HK-2 (cell line): ENCODE measurements around the gene C2orf78.
A peak's percentile ranks its signal among the peaks of the same experiment; 100 is the strongest.
"Not testable (repeated sequence)": the region's sequence is repeated elsewhere in the genome, so short reads cannot be mapped to it uniquely, and the experiment has no call there.

Experiments used
- DNase-seq: peaks from one replicate; pipeline ENCODE4 v3.0.0-alpha.2; 2018; ENCODE audit not compliant: unreplicated experiment

Gene C2orf78, protein sequence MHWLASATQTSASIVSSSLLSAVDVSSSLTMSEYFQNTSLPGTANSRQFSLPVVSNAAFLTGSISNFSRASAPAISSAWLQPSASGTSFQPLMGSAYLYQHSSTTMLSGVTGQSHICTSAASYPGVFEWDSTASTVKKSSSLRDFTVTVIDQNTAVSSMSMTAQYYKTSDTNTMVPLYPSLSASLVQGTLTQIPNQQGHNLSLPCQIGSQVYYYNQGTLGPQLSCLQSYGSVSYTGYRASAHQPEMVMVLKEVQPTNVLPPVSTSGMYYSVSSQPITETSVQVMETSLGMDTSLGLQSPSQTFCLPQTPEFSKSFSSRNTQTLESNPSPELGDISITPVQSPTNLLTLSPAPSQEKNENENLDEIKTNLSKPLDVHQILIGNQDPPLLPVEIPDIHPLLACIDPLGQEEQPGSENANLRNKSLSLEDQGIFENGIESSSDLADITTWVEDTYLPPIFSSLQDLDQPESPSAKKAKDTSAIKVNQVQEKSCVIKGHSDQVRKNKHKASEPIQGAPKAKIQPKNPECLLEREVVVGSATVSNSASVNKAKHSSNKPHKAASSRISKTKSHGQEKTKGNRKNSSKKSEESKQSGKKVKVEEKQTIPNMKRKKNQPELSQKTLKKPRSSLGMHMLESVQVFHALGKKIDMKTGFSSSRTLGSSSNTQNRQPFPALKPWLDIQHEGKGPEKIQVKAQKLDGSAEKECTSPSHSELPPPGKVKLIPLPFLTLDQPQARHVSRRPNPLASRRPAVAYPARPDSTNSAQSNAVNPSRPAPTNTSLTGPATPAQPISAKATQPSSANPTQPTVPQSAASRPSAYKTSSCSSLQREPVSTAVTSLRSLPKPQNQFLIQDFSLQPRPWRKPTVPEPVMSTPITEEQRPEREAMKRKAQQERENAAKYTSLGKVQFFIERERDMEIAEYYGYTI

DNA sequence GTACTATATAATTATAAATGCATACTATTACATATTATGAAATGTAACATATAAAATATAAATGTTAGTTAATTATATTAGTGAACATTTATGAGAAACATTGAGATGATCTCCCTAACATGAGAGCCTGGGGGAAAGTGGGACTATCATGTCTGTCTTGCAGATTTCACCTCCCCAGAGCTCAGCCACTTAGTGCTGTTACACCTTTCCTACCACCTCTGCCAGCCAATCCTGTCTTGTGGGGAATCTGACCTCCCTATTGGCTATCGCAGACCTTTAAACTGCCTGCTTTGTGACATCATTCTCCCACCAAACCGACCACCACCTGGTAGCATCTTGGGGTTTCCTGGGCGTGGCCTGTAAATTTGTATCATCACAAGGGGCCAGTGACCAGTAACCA, at the start of gene C2orf78:
Gene C2orf78 (plus strand): TSS at position 301 of the 400 bp plus-strand sequence. CDS start 127 bp downstream, outside the sequence.
- not testable (repeated sequence) for DNase-seq

DNA sequence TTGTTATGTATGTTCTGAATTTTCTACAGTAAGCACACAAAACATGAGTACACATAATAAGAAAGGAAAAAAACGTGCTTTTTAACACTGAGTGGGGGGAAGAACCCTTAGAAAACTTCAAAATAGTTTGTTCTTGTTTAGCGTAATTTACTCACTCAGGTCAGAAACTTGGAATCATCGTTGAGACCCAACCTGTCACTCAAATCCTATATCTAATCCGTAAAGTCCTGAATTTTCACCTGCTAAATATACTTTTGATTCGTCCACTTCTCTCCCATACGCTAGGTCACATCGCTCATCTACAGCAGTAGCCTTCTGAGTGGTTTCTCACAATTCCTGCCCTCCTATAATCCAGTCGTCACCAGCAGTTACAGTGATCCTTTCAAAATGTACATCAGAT, 47.6 kb upstream of the C2orf78 start:
- DNase-seq = no peak

DNA sequence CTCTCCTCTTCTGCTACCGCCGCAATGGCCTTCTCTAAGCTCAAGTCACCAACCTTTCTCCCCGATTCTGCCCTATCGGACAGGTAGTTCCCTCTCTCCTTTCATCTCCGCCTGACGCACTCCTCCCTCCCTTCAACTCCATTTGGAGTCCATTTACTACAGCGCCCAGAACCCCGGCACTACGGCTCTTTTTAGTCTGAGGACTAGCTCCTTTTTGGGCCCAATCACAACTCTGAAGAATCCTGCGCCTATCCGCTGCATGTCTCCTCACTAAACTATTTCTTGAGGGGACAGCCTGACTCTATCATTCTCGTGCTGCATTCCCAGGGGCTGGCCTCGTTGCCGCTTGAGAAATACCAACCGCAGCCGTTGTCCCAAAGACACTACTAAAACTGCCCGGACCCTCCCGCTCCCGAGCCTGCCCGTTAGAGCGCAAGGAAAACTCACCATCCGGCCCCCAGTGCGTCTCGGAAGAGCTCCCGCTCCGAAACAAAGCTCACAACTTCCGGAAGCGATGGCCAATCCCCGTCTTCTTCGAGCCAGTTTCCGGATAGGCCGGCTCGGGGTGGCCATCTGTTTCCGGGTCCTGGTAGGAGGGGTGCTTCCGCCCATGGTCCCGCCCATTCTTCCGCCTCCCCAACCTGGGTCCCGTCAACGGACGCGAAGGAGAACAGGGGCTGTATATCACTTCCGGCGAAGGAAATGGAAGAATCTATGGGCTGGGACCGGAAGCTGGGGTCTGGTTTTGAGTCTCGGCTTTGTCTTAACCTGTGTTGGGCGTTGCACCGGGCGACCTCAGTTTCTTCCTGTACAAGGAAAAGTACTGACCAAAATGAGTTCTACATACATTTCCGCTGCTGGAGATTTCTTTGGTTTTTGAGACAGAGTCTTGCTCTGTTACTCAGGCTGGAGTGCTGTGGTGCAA, 46.9 kb upstream of the C2orf78 start, which contains the start of gene TPRKB:
Gene TPRKB (minus strand): TSS at position 491 of the 925 bp plus-strand sequence. CDS start 2,776 bp downstream, outside the sequence.
- peak; percentile 96 for DNase-seq

DNA sequence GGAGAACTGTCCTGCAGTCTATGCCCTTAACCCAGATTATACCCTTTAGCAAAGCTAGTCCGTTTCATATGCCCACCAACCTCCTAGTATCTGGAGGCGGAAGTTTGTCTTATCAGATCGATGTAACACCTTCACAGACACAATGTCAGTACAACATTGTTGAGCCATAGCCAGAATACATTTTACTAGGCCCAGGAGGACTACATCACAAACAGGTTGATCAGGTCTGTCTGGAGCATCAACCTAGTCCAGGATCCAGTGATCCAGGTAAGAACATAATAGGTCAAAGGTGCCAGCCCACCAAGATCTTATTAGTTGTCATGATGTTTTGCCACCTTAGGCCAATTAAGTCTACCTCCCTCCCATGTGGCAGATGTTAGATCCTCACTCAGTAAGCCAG, 44.9 kb upstream of the C2orf78 start:
- no peak for DNase-seq

DNA sequence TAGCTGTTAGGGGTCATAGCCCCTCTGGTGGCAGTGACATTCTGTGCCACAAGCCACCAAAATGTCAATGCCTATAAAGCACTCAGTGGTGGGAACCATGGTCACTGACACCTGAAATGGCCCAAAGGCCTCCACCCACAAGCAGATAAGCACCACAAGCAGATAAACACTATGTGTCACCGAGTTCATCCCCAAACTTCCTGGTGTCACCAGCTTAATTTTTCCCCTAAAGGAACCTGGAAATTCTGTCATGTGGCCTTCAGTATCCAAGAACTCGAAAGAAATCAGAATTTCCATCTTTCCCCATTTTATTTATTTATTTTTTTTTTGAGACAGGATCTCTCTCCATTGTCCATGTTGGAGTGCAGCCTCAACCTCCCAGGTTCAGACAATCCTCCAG, 43.2 kb upstream of the C2orf78 start:
- DNase-seq = no peak

DNA sequence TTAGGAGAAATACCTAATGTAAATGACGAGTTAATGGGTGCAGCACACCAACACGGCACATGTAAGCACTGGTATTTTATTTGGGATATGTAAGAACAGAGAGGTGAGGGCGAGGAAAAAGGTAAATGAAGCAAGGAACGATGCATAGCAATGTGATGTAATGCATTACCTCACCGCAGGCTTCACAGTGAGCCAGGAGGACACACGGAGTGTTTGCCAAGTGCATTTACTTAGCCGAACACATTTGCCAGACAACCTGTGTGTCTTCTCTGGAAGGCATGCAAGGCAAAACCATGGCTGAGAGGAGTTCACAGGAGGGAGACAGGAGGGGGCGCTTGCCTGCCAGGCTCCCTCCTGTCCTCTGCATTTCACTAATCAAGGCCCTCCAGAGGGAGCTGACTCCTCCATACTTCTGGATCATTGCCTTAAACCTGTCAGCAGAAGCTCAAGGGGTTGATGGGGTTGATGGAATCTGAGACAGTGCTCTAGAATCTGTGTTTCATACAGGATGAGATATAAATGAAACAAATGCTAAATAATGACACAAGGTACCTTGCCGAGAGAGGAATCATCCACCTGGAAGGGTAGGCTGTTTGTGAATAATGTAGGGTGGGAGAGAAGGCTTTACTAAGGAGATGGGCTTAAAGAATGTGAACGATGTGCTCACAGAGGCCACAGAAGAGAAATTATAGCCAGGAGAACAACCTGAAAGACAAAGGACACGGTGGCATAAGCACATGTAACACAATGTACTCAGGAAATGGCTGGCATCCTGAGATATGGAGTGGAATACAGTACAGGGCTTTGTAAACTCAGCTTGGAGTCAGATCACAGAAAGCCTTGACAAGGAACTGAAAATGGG, 37.7 kb upstream of the C2orf78 start:
- DNase-seq = no peak

DNA sequence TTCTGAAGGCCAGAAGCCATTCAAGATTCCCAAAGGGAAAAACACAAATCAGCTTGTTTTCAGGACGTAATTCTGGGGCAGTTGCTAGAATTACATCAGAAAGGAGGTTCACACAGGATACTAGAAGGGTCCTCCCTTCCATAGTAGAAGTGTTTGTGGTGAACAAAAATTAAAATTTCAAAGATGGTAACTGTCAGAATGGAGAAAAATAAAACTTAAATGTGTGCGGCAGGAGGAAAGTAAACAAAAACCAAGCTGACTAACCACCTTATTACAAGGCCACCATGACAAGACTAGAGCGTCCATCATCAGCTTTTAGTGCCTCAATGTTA, 37.1 kb upstream of the C2orf78 start:
- no peak for DNase-seq

DNA sequence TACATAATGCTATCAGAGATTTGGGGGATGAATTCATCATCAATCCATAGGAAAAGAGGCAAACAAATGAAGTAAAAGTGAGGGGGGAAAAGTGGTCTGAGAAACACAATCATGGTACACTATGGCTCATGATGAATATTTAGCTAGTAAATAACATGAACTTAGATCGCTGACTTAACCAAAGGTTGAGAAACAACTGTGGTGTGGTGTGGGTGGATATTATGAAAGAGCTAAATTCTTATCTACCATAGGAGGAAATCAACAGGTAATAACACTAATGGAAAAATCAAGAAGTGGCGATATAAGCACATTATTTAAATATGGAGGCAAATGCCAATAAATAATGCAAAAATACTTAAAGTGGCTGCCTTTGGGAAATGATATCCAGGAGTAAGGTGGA, 34.7 kb upstream of the C2orf78 start:
- no peak for DNase-seq

DNA sequence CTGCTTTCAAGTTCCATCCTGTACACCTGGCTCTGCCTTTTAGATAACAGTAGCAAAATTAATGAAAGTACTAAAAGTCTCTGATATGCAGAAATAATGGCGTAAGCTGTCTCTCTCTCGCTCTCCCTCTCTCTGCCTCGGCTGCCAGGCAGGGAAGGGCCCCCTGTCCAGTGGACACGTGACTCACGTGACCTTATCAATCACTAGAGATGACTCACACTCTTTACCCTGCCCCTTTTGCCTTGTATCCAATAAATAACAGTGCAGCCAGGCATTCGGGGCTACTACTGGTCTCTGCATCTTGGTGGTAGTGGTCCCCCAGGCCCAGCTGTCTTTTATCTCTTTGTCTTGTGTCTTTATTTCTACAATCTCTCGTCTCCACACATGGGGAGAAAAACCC, 29.7 kb upstream of the C2orf78 start:
- DNase-seq = not testable (repeated sequence)

DNA sequence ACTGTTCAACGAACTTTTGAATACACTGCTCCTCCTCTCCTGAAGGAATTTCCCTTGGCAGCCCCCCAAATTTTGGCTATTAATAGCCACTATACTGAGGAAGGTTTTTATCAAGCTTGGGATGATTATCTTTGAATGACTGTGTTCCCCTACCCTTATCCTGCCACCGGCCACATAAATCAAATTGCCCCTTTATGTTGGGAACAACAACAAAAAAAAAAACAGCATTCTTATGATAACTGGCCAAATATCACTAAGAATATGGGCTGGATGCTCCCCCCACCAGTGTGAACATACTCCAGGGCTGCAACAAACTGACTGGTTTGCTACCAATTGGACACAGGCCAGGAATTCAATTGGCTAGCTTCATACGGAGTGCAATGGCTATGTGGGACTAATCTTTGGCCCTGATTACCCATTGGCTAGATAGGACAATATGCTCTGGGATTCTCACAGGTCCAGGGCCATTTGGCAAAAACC, 24.7 kb upstream of the C2orf78 start:
- DNase-seq = no peak

DNA sequence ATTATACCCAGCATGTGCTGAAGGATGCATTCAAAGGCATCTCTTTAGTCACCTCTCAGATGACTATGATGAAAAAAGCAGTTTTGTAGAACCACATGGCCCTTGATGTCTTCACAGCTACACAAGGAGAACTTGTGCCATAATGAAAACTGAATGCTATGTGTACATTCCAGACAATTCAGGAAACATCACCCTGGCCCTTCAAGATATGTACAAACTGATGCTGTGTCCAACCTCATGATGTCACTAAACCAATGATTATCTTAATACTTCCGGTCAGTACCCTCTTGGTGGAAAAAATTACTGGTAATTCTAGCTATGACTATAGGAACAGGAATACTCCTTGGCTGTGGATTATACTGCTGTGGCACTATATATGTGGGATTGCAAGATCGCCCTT, 24.1 kb upstream of the C2orf78 start:
- DNase-seq = no peak

DNA sequence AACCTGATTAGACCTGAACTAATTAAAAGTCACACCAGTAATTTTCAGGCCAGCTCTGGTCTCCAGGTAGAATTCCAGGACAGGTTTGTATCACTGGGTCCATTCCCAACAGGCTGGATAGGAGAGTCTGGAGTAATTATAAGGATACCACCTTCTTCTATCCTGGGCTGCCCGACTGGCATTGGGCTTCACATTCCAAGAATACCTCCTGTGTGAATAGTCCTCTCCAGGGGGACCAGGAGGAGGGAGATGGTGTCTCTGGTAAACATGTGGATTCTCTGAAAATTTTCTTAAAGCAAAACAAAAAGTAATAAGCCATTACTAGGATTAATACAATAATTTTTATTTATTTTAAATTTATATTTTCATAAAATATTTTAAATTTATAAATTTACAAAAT, 21.4 kb upstream of the C2orf78 start:
- peak; percentile 29 for DNase-seq

DNA sequence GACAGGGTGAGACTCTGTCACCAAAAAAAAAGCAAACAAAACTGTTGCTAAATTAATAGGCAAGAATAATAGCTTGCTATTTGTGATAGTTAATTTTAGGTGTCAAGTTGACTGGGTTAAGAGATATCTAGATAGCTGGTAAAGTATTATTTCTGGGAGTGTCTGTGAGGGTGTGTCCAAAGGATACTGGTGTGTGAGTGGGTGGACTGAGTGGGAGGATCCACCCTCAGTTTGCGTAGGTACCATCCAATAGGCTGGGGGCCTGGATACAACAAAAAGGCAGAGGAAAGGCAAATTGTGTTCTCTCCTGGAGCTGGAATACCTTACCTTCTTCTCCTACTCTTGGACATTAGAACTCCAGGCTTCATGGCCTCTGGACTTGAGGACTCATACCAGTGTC, 19.0 kb upstream of the C2orf78 start:
- DNase-seq = no peak

DNA sequence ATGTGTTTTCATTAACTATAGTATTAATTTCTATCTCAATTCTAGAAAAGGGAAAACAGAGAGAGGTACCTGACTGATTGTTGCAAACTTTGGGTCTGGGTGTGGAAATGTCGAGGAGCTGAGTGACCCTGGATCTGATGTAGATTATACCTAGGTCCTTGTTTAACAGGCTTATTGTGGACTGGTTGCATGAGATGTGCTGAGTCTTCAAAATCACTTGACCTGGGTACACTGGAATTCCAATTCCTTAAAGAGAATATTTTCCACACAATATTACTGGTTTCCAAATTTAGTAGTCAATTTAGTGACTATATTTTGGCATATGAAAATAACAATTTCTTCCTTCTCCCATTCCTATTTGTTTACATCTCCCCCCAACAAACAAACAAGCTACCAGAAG, 17.6 kb upstream of the C2orf78 start:
- no peak for DNase-seq

DNA sequence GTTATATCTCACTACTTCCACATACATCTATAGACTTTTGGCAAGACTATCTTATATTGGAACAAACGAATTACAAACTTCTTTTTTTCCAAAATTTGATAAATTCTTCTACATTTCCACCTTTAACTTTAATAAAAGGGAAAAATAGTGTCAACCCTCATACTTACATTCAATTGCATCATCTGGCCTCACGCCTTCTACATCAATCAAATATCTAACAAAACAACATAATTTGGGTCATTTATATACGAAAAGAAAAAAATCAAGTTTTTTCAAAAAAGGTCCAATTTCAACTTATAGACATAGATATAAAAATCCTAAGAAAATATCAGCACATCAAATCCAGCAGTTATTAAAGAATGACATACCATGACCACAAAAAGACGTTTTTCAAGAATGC, 17.0 kb upstream of the C2orf78 start:
- DNase-seq = no peak

DNA sequence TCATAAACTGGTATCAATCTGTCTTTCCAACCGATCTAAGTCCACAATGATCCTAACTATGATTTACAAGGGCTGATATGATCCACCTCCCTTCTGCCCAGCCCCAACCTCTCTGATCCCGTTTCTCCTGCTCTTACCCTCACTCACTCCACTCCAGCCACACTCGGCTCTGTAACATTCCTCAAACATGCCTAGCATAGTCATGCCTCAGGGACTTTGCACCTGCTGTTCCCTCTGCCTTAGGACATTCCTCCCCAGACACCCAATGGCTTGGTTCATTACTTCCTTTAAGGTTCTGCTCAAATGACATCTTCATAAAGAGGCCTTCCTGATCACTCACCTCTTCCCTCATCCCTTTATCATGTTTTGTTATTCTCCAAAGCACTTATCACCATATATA, 13.3 kb upstream of the C2orf78 start:
- no peak for DNase-seq

DNA sequence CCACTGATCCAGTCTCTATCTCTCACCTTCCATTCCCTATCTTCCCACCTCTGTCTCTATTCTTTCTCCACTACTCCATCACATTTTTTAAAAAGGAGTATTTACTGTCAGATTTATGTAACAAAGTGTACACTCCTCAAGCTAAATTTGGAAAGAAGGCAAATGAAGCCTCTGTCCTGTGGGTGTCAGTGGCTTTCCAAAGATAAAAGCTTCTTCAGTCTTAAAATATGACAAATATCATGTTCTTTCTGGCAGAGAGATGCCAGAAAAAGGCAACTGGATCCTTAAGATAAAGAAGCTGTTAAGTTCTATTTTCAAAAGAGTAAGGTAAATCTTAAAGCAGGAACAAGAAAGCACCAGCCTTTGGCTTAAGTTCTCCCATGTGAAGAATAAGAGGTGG, 11.2 kb upstream of the C2orf78 start:
- no peak for DNase-seq

DNA sequence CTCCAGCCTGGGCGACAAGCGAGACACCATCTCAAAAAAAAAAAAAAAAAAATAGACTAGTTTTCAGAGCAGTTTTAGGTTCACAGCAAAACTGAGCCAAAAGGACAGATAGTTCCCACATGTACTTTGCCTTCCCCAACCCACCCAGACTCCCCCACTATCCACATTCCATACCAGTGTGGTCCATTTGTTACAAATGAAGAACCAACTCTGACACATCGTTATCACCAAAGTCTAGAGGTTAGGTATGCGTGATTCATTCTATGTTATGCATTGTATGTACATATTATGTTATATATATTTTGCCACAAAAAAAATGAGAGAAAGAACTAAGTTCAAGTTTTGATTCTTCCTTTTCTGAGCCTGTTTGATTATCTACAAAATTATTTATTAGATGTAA, 7.6 kb upstream of the C2orf78 start:
- DNase-seq = no peak

DNA sequence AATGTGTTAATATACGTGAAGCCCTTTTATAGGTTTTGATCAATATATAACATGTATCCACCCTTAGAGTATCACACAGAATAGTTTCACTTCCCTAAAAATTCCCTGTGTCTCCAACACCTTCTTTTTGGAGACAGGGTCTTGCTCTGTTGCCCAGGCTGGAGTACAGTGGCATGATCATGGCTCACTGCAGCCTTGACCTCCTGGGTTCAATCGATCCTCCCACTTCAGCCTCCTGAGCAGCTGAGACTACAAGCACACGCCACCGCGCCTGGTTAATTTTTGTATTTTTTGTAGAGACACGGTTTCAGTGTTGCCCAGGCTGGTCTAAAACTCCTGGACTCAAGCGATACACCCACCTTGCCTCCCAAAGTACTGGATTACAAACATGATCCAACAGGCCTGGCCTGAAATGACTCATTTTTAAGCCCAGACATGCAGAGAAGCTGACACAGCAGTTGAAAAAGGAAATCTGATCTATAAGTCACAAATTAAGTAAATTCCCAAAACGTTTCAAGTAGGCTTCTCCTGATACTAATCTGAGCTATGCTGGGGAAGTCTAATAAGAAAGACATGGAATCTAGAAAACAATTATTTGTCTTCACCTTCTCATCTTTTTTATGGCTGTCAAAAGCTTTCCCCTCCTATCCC, 7.0 kb upstream of the C2orf78 start:
- DNase-seq = no peak

DNA sequence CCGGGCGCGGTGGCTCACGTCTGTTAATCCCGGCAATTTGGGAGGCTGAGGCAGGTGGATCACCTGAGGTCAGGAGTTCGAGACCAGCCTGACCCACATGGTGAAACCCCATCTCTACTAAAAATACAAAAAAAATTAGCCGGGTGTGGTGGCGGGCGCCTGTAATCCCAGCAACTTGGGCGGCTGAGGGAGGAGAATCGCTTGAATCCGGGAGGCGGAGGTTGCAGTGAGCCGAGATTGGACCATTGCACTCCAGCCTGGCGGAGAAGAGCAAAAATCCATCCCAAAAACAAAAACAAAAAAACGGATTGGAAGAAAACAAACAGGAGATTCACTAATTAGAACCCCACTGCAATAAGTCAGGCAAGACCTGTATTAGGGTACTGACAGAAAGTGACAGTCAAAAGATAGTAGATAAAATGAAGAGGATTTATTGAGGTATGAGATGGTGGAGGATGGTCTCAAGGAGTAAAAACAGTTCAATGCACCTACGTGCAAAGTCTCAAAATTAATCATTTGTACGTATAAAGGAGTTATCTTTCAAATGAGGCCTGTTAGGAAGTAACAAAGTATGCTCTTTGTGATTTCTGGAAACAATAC, 5.0 kb upstream of the C2orf78 start:
- DNase-seq = not testable (repeated sequence)
